ENCODE results near the gene MMP28.

MMP28 gene

DNA sequence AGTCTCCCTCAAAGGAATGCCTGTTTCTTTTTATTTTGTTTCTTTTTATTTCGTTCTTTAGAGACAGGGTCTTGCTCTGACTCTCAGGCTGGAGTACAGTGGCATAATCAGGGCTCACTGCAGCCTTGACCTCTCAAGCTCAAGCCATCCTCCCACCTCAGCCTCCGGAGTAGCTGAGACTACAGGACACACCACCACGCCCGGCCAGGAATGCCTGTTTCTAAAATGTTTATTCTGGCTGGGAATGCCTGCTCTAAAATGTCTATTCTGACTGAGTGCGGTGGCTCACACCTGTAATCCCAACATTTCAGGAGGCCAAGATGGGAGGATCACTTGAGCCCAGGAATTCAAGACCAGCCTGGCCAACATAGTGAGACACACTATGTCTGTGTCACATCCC, 2.5 kb upstream of the MMP28 start:
- no peak for DNase-seq (ENCODE audit: low read depth, low spot score)

DNA sequence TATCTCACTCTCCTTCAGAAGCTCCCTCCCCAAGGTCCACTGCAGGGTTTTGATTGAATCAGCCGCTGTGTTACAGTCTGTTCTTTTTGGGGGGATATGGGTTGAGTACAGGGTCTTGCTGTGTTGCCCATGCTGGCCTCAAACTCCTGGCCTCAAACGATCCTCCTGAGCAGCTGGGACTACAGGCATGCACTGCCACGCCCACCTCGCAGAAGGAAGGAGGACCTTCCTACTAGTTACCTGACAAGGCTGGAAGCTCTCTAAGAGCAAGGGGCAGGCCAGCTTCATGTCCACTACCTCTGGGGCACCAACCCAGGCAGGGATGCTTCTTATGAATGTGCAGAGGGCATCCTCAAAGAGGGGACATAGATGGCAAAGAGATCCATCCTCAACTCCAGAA, 1.9 kb upstream of the MMP28 start:
- DNase-seq (ENCODE audit: low read depth, low spot score): no peak

DNA sequence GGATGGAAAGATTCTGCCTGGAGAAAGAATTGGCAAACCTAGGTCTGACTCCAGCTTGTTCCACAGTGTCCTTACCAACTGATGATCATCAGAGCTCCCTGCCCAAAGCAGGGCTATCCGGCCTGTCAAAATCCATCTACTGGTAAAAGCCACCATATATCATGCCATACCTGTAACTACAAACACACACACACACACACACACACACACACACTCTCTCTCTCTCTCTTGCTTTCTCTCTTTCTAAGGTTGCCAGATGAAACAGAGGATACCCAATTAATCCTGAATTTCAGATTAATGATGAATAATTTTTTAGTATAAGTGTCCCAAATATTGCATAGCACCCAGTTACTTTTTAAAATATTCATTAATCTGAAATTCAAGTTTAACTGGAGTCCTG, 1.5 kb upstream of the MMP28 start:
- no peak for DNase-seq (ENCODE audit: low read depth, low spot score)

DNA sequence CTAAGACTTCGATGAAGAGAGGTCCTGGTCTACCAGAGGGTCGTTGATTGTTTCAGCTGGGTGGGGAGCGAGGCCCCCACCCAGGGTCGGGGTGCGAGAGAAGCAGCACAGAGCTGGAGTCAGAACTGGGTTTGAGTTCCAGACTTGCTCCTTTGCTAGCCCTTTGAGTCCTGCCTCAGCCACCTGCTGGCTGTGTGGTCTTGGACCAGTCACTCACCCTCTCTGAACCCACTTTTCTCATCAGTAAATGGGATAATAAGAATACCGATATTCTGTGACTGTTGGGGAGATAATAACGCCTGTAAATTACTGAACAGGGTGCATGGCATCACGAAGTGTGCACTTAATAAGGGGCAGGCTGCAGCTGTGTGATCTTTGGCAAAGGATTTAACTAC, 427 bp upstream of the MMP28 start:
- no peak for DNase-seq (ENCODE audit: low read depth, low spot score)

DNA sequence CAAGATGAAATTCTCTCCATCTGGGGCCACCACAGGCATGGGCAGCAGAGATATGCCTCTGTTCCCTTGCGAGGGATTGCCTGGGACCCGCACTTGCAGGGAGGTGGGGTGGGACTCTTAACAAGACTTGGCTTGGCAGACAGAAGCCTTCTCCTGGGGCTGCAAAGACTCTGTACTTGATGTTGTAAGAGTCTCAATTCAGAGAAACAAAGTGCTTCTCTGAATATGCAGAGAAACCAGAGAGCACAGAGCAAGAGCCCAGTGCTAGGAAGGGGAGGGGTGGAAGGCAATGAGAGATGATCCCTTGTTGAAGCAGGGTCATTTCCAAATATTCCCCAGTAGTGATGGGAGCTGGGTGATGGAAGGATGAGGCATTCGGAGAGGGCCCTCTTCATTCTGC, 2.2 kb downstream of the MMP28 start:
- DNase-seq (ENCODE audit: low read depth, low spot score): no peak

DNA sequence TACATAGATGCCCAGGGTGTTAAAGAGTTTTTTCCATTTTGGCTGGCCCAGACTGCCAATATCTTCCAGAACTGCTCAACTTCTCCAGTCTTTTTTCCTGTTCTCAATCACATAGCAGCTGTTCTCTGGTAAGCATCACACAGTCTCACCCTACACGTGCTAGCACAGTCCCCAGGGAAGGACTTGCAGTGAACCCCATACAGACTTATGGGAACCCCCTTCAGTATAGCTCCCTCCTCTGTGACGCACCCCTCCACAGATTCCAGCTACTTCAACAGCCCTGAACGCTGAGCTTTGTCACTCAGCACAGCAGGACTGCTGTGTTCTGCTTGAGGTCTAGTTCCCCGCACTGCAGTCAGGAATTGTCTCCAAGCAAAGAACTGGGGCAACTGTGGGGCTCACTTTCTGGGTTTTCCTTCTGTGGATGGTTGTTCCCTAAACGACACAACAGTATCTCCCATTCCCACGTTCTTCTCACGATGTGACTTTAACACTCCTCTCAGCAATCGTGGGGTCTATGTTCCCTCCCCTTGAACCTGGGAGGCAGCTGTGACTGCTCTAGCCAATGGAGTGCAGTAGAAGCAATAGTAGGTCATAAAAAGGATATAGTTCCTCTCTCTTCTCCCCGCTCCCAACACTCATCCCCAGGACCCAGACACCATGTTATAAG, 3.6 kb downstream of the MMP28 start:
- no peak for DNase-seq (ENCODE audit: low read depth, low spot score)

DNA sequence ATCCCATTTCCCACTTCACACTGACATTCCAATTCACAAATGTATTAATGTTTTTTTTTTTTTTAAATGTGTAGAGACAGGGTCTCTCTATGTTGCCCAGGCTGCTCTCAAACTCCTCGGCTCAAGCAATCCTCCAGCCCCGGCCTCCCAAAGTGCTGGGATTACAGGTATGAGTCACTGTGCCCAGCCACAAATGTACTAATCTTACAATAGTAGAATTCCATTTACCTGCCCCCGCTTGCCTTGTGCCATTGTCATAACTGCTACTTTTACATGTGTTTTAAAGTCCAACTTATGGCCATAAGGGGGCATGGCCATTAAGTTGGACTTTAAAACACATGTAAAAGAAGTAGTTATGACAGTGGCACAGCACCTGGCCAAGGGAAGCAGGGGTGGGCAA, 4.6 kb downstream of the MMP28 start:
- no peak for DNase-seq (ENCODE audit: low read depth, low spot score)

DNA sequence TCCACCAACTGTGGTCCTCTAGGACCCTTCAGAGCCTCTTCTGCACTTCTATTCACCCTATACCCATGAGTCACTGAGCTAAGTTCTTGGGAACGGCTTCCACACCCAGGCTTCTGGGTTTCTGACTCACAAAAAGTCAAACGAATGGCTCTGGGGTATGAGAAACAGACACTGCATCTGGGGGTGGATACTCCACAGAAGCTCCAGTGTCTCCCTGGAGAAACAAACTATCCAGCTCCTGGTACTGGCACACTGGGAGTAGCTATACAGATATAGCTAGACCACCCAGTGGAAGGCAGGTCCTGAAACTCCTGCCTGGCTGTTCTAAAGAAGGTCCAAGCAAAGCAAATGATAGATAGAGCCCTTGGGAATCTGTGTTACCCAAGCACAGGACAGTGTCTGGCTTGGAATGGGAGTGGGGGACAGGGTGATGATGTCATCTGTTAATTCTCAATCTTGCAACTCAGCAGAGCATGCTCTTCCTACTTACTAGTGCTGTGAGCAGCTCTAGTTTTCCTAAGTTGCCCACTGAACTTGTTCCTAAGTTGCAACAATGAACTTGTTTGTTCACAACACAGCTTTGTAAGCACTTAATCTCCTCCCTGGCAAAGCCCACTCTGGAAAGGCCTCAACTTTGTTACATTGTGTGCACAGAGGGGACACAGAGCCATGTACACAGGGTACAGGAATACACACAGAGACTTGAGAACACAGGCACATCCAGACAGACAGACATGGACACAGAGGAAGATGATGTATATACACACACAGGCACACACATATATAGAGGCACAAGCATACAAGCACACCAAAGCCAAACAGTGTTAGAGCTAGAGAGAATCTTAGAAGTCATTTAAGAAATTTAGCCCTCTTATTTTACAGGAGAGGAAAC, 6.7 kb downstream of the MMP28 start:
- no peak for DNase-seq (ENCODE audit: low read depth, low spot score)

DNA sequence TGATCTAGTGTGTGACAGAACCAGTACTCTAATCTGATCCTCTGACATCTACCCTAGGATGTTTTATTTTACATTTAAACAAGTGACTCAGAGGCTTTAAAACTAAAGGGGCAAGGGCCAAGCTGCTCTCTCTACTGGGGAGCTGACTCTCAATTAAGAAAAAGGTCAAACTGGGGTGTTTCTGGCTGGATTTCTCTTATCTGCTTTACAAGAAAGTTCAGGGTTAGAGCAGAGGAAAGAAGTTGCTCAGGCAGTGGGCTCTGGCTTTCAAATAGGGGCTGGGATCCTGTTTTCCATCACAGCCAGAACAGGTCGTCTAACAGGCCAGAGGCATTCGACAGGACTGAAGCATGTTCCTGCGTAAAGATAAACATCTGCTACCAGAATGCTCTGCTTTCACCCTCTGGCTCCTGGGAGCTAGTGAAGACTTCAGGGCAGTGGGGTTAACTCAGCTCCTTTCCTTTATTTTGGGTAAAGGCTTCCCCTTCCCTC, 8.5 kb downstream of the MMP28 start:
- DNase-seq (ENCODE audit: low read depth, low spot score): no peak

DNA sequence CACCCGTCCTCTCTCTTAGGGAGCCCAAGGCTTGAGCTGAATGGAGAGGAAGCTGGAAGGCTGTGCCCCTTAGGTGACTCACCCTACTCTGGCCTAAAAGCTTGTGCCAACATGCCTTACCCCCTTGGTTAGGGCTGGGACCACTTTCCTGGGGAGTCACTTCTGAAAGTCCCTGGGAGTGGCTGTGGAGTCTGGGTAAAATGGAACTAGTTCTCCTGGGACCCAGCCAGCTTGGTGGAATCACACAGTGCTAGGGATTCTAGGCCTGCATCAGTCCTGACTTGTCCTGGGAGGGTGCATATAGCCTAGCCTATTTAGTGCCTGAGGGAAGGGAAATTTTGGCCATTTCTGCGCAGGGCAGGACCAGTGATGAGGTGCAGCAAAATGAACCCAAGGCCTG, 10.5 kb downstream of the MMP28 start:
- DNase-seq (ENCODE audit: low read depth, low spot score): no peak

DNA sequence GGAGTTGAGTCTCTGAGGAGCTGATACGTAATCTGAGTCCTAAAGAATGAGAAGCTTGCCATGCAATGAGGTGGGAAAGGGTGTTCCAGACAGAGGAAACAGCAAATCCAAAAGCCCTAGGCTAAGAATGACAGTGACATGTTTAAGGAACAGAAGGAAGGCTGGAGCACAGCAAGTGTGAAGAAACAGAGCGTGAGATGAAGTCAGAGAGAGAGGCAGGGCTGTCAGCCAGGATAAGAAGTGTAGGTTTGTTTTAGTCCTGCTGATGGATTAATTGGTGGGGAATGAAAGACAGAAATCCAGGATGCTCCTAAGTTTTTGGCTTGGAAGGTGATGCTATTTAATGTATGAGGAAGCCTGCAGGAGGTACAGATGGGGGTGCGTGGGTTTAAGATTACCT, 14.5 kb downstream of the MMP28 start:
- DNase-seq (ENCODE audit: low read depth, low spot score): no peak

DNA sequence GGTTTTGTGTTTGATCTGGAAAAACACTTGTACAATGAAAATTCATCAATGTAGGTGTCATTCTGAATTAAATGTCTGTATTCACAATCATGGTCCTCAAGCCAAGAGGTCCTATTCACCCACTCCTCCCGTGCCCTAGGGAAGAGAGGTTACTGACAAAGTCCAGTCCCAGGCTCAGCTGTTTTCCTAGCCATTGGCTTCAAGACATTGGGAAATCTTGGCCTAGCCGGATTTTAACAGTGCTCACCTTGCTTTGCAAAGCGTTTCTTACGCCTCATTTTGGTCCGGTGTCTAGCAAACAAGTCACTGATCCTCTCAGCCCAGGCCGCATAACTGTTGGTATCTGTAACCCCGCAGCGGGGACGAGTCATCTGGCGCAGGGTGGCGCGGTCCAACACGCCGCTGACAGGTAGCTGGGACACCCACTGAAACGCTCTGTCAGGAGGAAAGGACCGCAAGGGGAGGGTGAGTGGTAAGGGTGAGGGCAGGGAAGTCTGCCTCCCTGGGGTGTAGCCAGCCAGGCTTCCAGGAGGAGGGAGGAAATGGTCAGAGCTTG, 16.7 kb downstream of the MMP28 start:
- DNase-seq (ENCODE audit: low read depth, low spot score): no peak

DNA sequence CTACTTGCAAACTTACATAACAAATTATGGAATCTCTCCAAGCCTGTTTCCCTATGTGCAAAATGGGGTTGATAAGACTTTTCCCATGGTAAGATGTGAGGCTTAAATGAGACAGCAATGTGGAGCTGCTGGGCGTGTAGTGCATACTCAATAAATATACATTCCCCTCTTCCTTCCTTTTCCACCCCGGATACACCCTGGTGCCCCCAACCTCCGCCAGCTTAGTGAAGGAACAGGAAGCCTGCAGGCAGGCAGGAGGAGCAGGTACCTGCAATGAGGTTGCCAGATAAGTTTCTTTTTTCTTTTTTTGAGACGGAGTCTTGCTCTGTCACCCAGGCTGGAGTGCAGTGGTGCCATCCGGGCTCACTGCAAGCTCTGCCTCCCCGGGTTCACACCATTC, 19.9 kb downstream of the MMP28 start:
- DNase-seq (ENCODE audit: low read depth, low spot score): no peak

DNA sequence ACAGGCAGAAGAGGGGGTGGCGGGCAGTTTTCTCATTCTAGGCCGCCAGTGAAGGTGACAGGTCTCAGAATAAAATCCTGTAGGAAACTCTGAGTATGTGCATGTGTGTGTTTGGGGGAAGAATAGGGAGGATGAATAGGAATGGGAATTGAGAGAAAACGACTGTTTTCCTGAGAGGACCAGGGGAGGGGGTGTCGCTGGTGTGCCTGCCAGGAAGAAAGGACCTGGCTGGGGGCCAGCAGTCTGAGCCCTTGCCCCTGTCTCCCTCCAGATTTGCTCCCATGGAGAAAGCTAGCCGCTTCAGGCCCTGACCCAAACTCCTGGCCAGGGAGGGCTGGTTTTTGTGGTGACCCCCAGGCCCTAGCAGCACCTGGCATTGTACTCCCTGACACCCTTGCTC, 20.4 kb downstream of the MMP28 start:
- DNase-seq (ENCODE audit: low read depth, low spot score): no peak

DNA sequence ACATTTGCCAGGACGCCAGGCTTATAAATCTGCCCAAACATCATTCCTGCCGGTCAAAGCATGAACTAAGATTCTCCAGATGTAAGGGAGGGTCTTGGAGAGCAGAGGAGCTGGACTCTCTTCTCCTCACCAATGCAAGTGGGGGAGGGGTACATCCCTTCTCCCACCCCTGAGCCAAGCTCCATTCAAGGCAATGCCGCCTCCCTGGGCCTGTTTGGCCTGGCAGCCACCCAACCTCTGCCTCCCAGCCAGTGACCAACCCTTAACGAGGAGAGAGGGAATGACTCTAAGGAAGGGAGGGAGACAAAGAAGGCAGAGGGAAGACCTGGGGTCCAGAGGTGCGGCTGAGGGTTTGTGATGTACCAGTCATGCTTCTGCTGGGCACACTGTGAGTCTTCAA, 20.9 kb downstream of the MMP28 start:
- DNase-seq (ENCODE audit: low read depth, low spot score): no peak

DNA sequence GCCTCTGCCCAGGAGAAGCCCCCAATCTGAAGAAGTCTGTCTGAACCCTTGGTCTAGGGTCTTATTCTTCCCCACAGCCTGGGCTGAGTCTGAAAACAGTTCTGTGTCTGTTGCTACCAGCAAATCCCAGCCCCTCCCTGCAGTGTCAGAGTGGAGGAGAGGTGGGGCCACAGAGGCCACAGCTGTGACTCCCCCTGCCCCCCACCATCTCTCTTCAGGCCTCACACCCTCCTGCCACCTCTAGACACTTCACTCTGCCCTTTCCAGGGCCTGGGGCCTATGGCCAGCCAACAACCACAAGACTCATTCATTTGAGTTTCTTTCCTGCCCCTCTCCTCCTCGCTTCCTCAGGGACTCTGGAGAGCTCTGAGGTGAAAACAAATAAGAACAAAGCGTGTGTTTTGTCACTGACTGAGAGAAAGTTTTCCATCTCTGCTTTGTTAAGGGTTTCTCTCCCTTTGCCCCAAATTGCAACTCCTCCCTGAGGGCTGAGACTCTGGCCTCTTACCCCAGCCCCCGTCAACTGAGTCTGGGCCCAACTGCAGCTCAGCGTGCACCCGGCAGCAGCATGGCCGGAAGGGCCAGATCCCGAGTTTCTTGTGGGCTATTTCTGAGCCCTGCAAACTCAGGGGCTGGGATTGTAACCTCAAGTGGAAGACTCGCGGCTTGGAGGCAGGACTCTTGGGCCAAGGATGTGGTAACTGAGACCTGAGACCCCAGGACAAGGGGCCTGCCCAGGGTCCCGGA, 21.6 kb downstream of the MMP28 start:
- no peak for DNase-seq (ENCODE audit: low read depth, low spot score)

DNA sequence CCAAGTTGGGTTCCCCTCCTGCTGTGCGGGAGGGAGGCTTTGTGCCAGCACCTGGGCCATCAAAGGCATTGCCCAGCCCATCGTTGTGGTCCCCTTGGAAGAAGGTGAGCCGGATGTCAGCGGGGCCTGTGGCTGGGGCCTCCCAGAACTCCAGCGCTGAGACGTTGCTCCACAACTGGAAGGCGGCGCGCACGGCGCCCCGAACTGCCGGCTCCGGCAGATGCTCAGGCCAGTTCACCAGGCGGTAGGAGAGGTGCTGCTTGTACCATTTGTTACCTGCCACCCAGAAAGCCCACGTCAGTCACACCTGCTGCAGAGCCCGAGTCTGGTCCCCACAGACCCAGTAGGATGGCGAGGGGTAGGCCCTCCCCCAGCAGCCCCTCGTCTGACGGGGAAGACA, 22.3 kb downstream of the MMP28 start:
- no peak for DNase-seq (ENCODE audit: low read depth, low spot score)

DNA sequence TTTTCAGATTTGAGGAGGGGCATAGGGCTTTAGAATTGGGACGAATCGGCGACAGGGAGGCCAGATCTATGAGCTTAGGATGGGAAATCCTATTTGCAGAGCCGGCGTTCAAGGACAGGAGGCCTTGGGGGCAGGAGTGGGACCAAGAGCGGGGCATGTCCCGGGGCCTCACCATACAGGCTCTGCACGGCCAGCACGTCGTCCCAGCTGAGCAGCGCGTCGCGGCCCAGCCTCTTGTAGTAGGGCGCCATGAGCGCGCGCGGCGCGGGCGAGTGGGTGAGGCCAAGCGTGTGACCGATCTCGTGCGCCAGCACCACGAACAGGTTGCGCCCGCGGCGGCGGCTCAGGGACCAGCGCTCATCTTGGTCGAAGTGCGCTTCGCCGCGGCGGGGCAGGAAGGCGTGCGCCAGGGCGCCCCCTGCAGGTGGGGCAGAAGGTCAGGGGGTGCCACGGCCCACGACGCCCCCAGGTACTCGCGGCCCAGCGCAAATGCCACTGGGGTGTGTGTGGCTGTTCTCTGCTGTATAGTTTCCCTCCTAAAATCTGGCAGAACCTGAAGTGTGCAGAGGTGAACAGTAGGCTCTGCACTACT, 25.4 kb downstream of the MMP28 start:
- DNase-seq (ENCODE audit: low read depth, low spot score): no peak

DNA sequence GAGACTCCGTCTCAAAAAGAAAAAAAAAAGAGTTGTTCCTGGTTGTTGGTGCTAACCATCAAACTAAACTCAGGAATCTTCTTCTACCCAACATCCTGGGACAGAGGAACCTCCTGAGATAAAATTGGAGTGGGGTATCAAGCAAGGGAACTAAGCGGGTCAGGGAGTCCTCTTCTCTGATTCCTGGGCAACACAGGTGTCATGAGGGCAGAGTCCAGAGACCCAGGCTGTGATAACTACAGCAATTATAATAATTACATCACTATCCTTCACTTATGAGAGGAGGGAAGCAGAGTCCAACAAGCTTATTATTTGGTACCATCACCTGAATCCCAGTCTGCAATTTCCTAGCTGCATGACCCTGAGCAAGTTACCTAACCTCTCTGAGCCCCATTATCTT, 26.6 kb downstream of the MMP28 start:
- DNase-seq (ENCODE audit: low read depth, low spot score): no peak

DNA sequence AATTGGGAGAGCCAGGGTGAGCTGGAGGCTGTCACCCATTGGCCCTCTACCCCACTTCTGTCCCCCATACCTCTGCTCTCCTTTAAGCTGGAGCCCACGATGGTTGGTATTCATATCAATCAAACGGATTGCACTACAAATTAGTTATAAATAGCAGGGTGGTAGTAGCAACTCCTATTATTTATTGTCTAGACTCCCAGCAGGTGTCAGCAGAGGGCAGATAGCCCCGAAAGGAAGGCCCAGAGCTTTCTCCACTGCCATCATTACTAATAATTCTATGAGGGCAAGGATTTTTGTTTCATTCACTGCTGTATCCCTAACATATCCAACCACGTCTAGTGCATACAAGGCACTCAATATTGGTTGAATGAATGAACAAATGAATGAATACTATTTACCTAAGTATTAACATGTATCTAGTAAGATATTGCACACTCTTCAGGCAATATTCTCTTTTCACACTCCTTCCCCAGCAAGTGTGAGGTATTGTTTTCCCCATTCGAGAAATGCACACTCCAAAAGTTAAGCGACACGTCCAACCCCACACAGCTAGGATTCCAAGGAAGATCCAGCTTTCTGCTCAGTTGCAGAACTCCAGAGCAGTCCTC, 28.4 kb downstream of the MMP28 start:
- DNase-seq (ENCODE audit: low read depth, low spot score): no peak

DNA sequence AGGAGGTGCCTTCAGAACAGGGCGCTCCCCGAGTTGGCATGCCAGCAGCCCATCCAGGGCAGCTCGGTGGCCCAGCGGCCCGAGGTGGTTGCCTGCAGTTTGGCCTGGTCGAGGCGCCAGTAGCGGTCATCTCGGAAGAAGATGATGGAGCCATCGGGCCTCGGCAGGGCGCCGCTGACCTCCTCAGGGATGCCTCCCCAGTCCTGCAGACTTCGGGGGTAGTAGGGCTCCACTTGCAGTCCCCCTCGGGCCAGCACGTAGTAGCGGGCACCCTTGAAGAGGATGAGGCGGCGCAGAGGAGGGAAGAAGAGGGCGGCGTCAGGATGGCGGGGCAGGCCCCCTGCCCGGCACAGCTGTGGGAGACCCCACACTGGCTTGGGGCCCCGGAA, 29.0 kb downstream of the MMP28 start:
- no peak for DNase-seq (ENCODE audit: low read depth, low spot score)

All from brain pericyte (primary cell).